NCI-H2081 (cell line): Measurements from ENCODE around the gene DCAF17.
"Not testable (repeated sequence)": the region's sequence is repeated elsewhere in the genome, so short reads cannot be mapped to it uniquely, and the experiment has no call there.

Experiments used
- DNase-seq, 2 experiments: peaks; one replicate each; lab custom pipeline; 2025; lab: John Stamatoyannopoulos, UW

Gene DCAF17

GRCh38 chr2:171459498-171459897, 25.5 kb downstream of the DCAF17 start:
- DNase-seq: no peak

GRCh38 chr2:171460537-171460936, 26.5 kb downstream of the DCAF17 start:
- DNase-seq: no peak

- no peak for DNase-seq
Observed at GRCh38 chr2:171469176-171469575, 35.1 kb downstream of the DCAF17 start.

GRCh38 chr2:171470129-171470528, 36.1 kb downstream of the DCAF17 start:
- DNase-seq: no peak

- DNase-seq: no peak
Observed at GRCh38 chr2:171475979-171476378, 42.0 kb downstream of the DCAF17 start.

GRCh38 chr2:171478345-171478744, 44.3 kb downstream of the DCAF17 start:
- no peak for DNase-seq

- no peak for DNase-seq
Observed at GRCh38 chr2:171479154-171479814, 45.3 kb downstream of the DCAF17 start.

GRCh38 chr2:171480908-171481307, 46.9 kb downstream of the DCAF17 start:
- no peak for DNase-seq

GRCh38 chr2:171482308-171482707, 48.3 kb downstream of the DCAF17 start:
- no peak for DNase-seq

- DNase-seq: no peak
Observed at GRCh38 chr2:171482877-171483276, 48.9 kb downstream of the DCAF17 start.

GRCh38 chr2:171483793-171484192, 49.8 kb downstream of the DCAF17 start:
- DNase-seq: no peak

GRCh38 chr2:171485116-171485515, 51.1 kb downstream of the DCAF17 start:
- no peak for DNase-seq

GRCh38 chr2:171487201-171487600, 53.2 kb downstream of the DCAF17 start:
- no peak for DNase-seq

- no peak for DNase-seq
Observed at GRCh38 chr2:171487803-171488259, 53.8 kb downstream of the DCAF17 start.

- DNase-seq: no peak
Observed at GRCh38 chr2:171490577-171490976, 56.6 kb downstream of the DCAF17 start.

GRCh38 chr2:171491292-171491691, 57.3 kb downstream of the DCAF17 start:
- DNase-seq: no peak

- DNase-seq: no peak
Observed at GRCh38 chr2:171492664-171493063, 58.6 kb downstream of the DCAF17 start.

- DNase-seq: not testable (repeated sequence)
Observed at GRCh38 chr2:171497664-171498063, 63.6 kb downstream of the DCAF17 start.

- no peak for DNase-seq
Observed at GRCh38 chr2:171505374-171505773, 71.3 kb downstream of the DCAF17 start.

- DNase-seq: no peak
Observed at GRCh38 chr2:171509945-171510731, 76.1 kb downstream of the DCAF17 start.

- DNase-seq: no peak
Observed at GRCh38 chr2:171512014-171512413, 78.0 kb downstream of the DCAF17 start.

GRCh38 chr2:171512683-171513195, 78.7 kb downstream of the DCAF17 start:
- DNase-seq: no peak

- no peak for DNase-seq
Observed at GRCh38 chr2:171513719-171514160, 79.7 kb downstream of the DCAF17 start.
